ENCODE results near the gene TRIM24.
A peak's percentile ranks its signal among the peaks of the same experiment; 100 is the strongest.
"Not testable (repeated sequence)": the region's sequence is repeated elsewhere in the genome, so short reads cannot be mapped to it uniquely, and the experiment has no call there.

Gene TRIM24

DNA sequence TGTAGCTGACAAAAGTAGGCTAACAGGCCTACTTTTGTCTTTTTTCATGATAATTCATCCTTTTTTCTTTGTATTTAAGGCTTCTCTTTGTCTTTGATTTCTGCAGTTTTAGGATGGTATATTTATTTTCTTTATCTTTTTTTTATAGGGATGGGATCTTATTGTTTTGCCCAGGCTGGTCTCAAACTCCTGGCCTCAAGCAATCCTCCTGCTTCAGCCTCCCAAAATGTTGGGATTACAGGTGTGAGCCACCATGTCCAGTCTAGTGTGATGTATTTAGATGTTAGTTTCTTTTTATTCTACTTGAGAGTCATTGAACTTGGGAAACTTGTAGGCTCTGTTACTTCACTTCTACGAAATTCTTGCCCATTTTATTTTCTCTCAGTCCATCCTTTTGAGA, 35.4 kb downstream of the TRIM24 start:
- ATAC-seq = no peak

DNA sequence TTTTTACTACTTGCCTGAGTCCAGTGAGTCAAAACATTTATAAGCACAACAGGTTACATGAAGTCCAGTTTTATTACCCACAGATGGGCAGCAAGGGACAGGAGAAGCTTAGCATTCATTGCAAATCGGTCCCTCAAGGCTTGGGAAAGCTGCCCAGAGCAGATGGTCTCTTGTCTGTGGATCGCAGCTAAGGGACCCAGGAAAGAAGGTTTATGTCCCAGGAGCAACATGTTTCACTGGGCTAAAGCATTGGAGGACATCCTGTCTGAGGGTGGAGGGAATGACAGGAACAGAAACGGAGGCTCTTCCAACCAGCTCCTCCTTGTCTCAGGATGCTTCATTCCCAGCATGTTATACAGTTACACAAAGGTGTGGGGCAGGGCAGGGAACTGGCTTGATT, 39.3 kb downstream of the TRIM24 start:
- no peak for ATAC-seq

DNA sequence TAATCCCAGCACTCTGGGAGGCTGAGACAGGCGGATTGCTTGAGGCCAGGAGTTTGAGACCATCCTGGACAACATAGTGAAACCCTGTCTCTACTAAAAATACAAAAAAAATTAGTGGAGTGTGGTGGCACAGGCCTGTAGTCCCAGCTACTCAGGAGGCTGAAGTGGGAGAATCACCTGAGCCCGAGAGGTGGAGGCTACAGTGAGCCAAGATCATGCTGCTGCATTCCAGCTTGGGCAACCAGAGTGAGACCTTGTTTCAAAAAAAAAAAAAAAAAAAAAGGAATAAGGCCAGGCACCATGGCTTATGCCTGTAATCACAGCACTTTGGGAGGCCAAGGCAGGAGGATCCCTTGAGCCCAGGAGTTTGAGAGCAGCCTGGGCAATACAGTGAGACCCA, 40.2 kb downstream of the TRIM24 start:
- ATAC-seq = not testable (repeated sequence)

DNA sequence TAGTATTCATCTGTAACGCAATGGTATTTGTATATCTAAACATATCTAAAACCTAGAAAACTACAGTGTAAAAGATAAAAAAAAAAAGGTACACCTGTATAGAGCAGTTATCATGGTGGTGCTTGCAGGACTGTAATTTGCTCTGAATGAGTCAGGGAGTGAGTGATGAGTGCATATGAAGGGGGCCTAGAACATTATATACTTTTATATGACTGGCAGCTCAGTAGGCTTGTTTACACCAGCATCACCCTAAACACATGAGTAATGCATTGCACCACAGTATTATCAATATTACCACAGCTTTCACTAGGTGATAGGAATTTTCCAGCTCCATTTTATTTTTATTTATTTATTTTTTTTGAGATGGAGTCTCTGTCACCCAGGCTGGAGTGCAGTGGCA, 40.8 kb downstream of the TRIM24 start:
- peak; percentile 56 to 85 for ATAC-seq

- no peak for ATAC-seq
These were observed 42.1 kb downstream of the TRIM24 start for GRCh38 chr7:138502023-138502767.

GRCh38 chr7:138505361-138505873, 45.4 kb downstream of the TRIM24 start:
- ATAC-seq = no peak

DNA sequence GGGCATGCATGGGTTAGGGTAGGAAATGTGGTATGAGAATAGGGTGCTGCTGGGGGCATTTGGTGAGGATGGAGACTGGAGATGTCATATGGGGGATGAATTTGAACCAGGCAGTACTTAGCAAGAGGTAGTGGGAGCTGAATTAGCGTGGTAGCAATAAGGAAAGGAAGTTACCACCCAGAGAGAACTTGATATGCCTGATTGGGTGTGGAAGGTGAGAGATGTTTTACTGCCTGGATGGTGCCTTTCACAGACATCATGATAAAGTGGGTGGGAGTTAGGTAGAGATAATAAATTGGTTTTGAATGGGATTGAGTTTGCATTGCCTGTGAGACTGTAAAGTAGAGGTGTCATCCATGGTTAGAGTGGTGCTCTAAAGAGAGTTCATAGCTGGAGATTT, 46.7 kb downstream of the TRIM24 start:
- ATAC-seq = no peak

GRCh38 chr7:138510003-138510402, 49.9 kb downstream of the TRIM24 start:
- no peak for ATAC-seq

DNA sequence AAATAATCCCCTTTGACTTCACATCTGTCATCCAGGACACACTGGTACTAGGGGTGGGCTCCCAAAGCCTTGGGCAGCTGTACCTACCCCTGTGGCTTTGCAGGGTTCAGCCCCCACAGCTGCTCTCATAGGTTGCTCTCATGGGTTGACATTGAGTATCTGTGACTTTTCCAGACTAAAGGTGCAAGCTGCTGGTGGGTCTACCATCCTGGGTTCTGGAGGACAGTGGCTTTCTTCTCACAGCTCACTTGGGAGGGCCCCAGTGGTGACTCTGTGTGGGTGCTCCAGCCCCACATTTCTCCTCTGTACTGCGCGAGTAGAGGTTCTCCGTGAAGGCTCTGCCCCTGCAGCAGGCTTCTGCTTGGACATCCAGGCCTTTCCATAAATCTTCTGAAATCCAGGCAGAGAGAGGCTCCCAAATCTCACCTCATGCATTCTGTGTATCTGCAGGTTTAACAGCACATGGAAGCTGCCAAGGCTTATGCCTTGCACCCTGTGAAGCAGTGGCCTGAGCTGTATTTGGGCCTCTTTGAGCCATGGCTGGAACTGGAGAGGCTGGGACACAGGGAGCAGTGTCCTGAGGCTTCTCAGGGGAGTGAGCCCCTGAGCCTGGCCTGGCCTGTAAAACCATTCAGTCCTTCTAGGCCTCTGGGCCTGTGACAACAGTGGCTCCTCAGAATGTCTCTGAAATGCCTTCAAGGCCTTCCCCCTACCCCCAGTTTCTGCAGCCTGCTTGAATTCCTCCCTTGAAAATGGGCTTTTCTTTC, 52.2 kb downstream of the TRIM24 start:
- ATAC-seq = no peak

GRCh38 chr7:138512885-138513284, 52.8 kb downstream of the TRIM24 start:
- no peak for ATAC-seq

- no peak for ATAC-seq
These were observed 53.3 kb downstream of the TRIM24 start for GRCh38 chr7:138513344-138513871.

GRCh38 chr7:138514044-138514443, 54.0 kb downstream of the TRIM24 start:
- ATAC-seq = no peak

- no peak for ATAC-seq
These were observed 55.0 kb downstream of the TRIM24 start for GRCh38 chr7:138515001-138515528.

DNA sequence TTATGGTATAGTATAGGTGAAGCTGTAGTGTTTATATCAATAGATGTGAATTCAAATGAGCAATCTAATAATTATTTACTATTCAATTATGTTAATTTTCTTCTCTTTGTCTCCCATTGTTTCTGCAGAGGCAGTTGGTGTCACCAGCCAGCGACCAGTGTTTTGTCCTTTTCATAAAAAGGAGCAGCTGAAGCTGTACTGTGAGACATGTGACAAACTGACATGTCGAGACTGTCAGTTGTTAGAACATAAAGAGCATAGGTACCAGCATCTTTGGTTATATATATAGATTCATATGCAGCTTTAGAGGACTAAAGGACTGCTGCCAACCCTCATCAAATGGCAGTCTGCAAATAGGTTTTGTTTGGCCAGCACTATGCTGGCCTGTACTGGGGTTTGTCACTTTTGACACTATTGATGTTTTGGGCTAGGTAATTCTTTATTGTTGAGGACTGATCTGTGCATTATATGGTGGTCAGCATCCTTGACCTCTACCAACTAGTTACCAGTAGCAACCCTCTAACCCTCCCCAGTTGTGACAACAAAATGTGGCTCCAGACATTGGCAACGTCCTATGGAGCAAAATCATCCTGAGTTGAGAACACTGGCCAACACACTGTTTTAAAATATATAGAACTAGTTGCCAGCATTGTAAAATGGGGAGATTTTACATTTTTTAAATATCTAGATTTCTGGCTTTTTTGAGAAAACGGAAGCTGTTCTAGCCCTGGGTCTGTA, 59.2 kb downstream of the TRIM24 start:
- ATAC-seq = no peak

- no peak for ATAC-seq
These were observed 60.7 kb downstream of the TRIM24 start for GRCh38 chr7:138520742-138521141.

DNA sequence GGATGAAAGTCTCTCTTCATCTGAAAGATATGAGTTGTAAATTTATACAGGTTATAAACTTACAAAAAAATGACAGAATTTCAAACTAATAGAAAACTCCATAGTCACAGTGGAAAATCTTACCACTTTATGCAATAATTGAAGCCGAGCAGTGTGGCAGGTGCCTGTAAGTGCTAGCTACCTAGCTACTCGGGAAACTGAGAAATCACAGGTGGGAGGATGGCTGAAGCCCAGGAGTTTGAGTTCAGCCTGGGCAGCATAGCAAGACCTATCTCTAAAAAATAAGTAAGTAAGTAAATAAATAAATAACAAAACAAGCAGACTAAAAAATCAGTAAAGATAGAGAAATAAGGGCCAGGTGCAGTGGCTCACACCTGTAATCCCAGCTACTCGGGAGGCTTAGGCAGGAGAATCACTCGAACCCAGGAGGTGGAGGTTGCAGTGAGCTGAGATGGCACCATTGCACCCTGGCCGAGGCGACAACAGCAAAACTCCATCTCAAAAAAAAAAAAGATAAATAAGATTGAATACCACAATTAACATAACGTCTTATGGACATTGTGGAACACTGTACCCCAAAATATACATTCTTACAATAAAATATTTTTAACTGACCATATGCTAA, 61.9 kb downstream of the TRIM24 start:
- ATAC-seq = no peak

DNA sequence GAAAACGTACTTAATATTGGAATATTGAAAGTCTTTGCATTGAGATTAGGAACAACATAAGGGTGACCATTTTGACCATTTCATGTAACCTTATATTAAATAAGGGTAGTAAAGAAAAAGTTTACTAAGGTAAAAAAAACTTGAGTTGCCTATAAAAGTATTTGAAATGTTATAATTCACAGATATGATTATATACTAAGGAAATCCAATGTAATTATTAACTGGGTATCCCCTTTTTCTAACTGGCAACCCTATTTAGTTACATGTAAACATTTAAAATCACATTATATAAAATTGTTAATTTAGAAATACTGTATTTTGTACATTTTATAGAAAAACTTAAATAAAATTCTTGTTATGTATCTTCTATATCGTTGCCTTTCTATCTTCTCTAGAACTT, 64.2 kb downstream of the TRIM24 start:
- ATAC-seq = no peak

DNA sequence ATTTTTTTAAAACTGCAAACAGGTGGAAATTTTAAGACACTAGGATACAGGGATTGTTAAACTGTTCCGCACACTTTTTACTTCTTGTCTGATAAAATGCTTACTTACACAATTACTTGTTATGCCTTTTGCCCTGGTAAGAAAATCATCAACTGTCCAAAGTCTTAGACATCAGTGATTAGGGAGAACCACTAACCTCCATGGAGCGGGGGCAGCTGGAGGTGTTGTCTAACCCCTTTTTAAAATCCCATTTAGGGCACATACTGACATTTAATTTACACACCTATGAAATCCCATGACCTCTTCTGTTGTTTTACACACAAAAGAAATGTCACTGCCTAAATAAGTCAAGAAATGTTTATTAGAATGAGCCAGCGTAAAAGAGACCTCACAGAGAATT, 65.7 kb downstream of the TRIM24 start:
- ATAC-seq = no peak

GRCh38 chr7:138527746-138528223, 67.7 kb downstream of the TRIM24 start:
- no peak for ATAC-seq

DNA sequence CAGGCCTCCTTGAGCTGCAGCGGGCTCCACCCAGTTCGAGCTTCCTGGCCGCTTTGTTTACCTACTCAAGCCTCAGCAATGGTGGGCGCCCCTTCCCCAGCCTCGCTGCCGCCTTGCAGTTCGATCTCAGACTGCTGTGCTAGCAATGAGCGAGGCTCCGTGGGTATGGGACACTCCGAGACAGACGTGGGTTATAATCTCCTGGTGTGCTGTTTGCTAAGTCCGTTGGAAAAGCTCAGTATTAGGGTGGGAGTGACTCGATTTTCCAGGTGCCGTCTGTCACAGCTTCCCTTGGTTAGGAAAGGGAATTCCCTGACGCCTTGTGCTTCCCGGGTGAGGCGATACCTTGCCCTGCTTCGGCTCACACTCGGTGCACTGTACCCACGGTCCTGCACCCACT, 76.8 kb downstream of the TRIM24 start:
- not testable (repeated sequence) for ATAC-seq

GRCh38 chr7:138538518-138538917, 78.5 kb downstream of the TRIM24 start:
- ATAC-seq = no peak

- no peak for ATAC-seq
These were observed 79.1 kb downstream of the TRIM24 start for GRCh38 chr7:138538997-138539644.
